Ascending aorta (tissue), 2 donors: ENCODE data around the gene LTK. TPM values are rescaled to one million over a fixed set of nuclear protein-coding genes. Genes with fewer than 3 reads are reported as not detected.

ENCODE experiments used
- DNase-seq, 2 donors: peaks; one replicate each; pipeline ENCODE4 v3.0.0-alpha.2; 2019; ENCODE audit warnings: low spot score in 2 of 2
- H3K27ac ChIP-seq, 2 donors: fragments of 200-600 bp; sonication (generic); one replicate each; pipeline ENCODE4 v1.5.1; 2016 to 2017; ENCODE audit warnings: mild to moderate bottlenecking in 1 of 2
- H3K27me3 ChIP-seq: fragments of 200-600 bp; sonication (generic); one replicate; pipeline ENCODE4 v1.5.1; 2017
- H3K36me3 ChIP-seq, 2 donors: fragments of 200-600 bp; sonication (generic); one replicate each; pipeline ENCODE4 v1.5.1; 2016
- H3K4me1 ChIP-seq, 2 donors: fragments of 200-600 bp; sonication (generic); one replicate each; pipeline ENCODE4 v1.5.1; 2016 to 2017; ENCODE audit warnings: mild to moderate bottlenecking in 1 of 2
- H3K4me3 ChIP-seq, 2 donors: fragments of 200-600 bp; sonication (generic); one replicate each; pipeline ENCODE4 v1.5.1; 2016 to 2017; ENCODE audit warnings: mild to moderate bottlenecking in 1 of 2
- H3K9me3 ChIP-seq, 2 donors: fragments of 200-600 bp; sonication (generic); one replicate each; pipeline ENCODE4 v1.5.1; 2016
- CTCF ChIP-seq, 3 experiments: fragments of 200-600 bp in 2 of 3; fragments of 450-650 bp in 1 of 3; sonication (generic) in 2 of 3; IDR thresholded peaks; one replicate each; pipeline ENCODE4 v1.5.1; 2016 to 2019; ENCODE audit warnings: antibody characterized with exemption in 3 of 3, mild to moderate bottlenecking in 1 of 3, moderate library complexity in 1 of 3
- intact Hi-C: fragments of 100-400 bp; cut with DNase I; formaldehyde crosslinking; loops from one replicate; pipeline ENCODE4 v1.15.1; 2023
- total RNA-seq: library from RNA; depleted of rRNA; stranded (reverse); fragments of >200 nt; gene quantifications from one replicate; pipeline ENCODE4 v1.1.0, GENCODE V29; 2016

Gene LTK
- total RNA-seq, 1 donor from 2014 or later, result not detected

- Histone ChIP-seq H3K27ac (no peak overlapping the region), H3K4me1 (peaks cover 12 to 25% of the 10 kb centered on the region in 2 donors), H3K36me3 (no peaks in the 10 kb centered on the region), H3K4me3 (no peak overlapping the region), H3K27me3 (peaks cover 6% of the 10 kb centered on the region), H3K9me3 (no peaks in the 10 kb centered on the region)
- no peak for DNase-seq
- intact Hi-C loops, result no loop called here
- TF ChIP-seq CTCF (IDR thresholded peaks at IDR 0.05), result no peak
Measured at GRCh38 chr15:41491889-41492288, 21.7 kb downstream of the LTK start.

- Histone ChIP-seq H3K9me3 (no peaks in the 10 kb centered on the region), H3K36me3 (no peaks in the 10 kb centered on the region), H3K27me3 (peaks cover 6% of the 10 kb centered on the region), H3K27ac (no peak overlapping the region), H3K4me3 (no peak overlapping the region), H3K4me1 (peaks cover 12 to 24% of the 10 kb centered on the region in 2 donors)
- TF ChIP-seq CTCF (IDR thresholded peaks at IDR 0.05), result no peak
- intact Hi-C loops, result no loop called here
- DNase-seq, result no peak
Measured at GRCh38 chr15:41490355-41490754, 23.3 kb downstream of the LTK start.

GRCh38 chr15:41489641-41490040 is 24.0 kb downstream of the LTK start:
- no peak for TF ChIP-seq CTCF (IDR thresholded peaks at IDR 0.05)
- Histone ChIP-seq H3K9me3 (no peaks in the 10 kb centered on the region), H3K4me1 (peaks cover 12 to 17% of the 10 kb centered on the region in 2 donors), H3K27ac (no peak overlapping the region), H3K27me3 (peaks cover 6% of the 10 kb centered on the region), H3K4me3 (no peak overlapping the region), H3K36me3 (no peaks in the 10 kb centered on the region)
- no peak for DNase-seq
- intact Hi-C loops, result no loop called here

- Histone ChIP-seq H3K27me3 (no peaks in the 10 kb centered on the region), H3K36me3 (no peaks in the 10 kb centered on the region), H3K9me3 (no peaks in the 10 kb centered on the region), H3K27ac (no peak overlapping the region), H3K4me3 (no peak overlapping the region), H3K4me1 (peaks cover 5 to 6% of the 10 kb centered on the region in 2 donors)
- TF ChIP-seq CTCF (IDR thresholded peaks at IDR 0.05), result no peak
- intact Hi-C loops, result no loop called here
- no peak for DNase-seq
Measured at GRCh38 chr15:41487802-41488201, 25.8 kb downstream of the LTK start.

- Histone ChIP-seq H3K36me3 (no peaks in the 10 kb centered on the region), H3K4me3 (no peak overlapping the region), H3K9me3 (no peaks in the 10 kb centered on the region), H3K27ac (no peak overlapping the region), H3K27me3 (no peaks in the 10 kb centered on the region), H3K4me1 (peaks cover under 1 to 1% of the 10 kb centered on the region in 2 donors)
- no peak for DNase-seq
- no peak for TF ChIP-seq CTCF (IDR thresholded peaks at IDR 0.05)
- intact Hi-C loops, result no loop called here
Measured at GRCh38 chr15:41487381-41487780, 26.2 kb downstream of the LTK start.

- no peak for DNase-seq
- no peak for TF ChIP-seq CTCF (IDR thresholded peaks at IDR 0.05)
- no peaks in the 10 kb centered on the region for H3K4me1 ChIP-seq
- H3K27ac ChIP-seq, result no peak overlapping the region
- no peaks in the 10 kb centered on the region for H3K9me3 ChIP-seq
- intact Hi-C loops, result no loop called here
- H3K4me3 ChIP-seq, result no peak overlapping the region
- no peaks in the 10 kb centered on the region for H3K27me3 ChIP-seq
- peaks cover 4 to 8% of the 10 kb centered on the region in 2 donors for H3K36me3 ChIP-seq
Measured at GRCh38 chr15:41486286-41486685, 27.3 kb downstream of the LTK start.
